ENCODE measurements around the gene ADCY5.

Gene ADCY5

DNA sequence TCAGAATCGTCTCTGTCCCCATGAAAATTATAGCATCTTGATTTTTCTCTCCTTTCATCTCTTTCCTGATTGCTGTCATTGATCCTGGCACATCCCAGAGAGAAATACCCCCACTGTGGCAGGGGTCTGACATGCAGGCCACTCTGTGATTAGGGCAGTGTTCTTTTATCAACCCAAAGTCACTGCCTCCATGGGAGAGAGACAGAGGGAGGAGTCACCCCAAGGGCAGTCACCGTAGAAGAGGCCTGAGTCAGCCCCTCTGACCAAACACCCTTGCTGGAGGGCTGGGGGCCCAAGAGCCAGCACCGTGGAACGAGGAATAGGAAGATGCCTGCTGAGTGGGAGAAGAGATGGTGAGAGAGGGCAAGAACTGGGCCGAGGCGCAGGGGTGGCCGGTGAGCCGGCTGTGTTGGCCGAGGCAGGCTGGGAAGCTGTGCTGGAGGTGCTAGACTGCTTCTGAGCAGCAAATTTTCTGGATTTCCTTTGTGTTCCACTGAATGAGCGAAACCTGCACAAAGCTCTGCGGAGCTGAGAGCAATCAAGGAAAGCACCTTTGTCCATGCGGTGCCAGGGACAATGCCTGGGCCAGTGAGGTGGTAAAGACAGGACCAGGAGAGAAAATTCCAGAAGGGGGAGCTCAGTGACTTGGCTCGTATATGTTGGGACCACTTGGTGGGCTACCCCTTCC lies 103.8 kb downstream of the ADCY5 start:
- no peak for DNase-seq (ENCODE audit: low read depth)
- TF ChIP-seq, protein P1, sequence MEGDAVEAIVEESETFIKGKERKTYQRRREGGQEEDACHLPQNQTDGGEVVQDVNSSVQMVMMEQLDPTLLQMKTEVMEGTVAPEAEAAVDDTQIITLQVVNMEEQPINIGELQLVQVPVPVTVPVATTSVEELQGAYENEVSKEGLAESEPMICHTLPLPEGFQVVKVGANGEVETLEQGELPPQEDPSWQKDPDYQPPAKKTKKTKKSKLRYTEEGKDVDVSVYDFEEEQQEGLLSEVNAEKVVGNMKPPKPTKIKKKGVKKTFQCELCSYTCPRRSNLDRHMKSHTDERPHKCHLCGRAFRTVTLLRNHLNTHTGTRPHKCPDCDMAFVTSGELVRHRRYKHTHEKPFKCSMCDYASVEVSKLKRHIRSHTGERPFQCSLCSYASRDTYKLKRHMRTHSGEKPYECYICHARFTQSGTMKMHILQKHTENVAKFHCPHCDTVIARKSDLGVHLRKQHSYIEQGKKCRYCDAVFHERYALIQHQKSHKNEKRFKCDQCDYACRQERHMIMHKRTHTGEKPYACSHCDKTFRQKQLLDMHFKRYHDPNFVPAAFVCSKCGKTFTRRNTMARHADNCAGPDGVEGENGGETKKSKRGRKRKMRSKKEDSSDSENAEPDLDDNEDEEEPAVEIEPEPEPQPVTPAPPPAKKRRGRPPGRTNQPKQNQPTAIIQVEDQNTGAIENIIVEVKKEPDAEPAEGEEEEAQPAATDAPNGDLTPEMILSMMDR (IDR thresholded peaks at IDR 0.05; ENCODE audit: low read depth, low read length, missing control alignments): no peak

DNA sequence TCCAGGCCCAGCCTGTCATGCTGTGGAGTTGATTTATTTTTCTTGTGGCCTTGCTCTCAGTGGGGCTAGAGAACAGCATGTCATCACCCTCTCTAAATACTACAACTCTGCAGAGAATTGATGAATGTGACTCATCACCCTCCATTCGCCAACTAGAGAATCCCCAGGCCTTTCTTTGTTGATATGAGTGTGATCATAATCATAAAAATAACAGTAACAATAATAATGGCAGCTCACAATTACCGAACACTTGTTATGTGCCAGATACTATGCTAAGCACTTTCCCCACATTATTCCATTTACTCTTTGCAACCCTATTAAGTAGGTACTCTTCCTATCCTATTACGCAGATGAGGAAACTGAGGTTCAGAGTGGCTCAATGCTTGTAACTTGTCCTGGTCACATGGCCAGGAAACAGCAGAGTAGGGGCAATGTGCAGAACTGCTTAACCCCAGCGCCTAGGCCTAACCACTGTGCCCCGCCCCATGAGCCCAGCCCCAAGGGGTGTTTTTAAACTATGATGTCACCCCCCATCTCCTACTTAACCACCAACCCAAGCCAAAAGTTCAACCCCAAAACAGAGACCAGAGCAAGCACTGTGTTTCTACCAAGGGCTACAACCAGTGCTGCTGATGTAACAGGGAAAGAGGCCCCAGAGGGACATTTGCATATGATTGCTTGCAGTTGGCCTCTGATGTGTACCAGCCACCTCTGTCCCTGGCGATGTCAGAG lies 104.5 kb downstream of the ADCY5 start:
- H3K4me3 ChIP-seq (ENCODE audit: low read depth, low read length): no peak overlapping the region
- TF ChIP-seq, protein P1 (IDR thresholded peaks at IDR 0.05; ENCODE audit: low read depth, low read length, missing control alignments): no peak
- DNase-seq (ENCODE audit: low read depth): no peak

More for the DNA sequence above, 103.8 kb downstream of the ADCY5 start:
- no peak overlapping the region for H3K4me3 ChIP-seq (ENCODE audit: low read depth, low read length)

DNA sequence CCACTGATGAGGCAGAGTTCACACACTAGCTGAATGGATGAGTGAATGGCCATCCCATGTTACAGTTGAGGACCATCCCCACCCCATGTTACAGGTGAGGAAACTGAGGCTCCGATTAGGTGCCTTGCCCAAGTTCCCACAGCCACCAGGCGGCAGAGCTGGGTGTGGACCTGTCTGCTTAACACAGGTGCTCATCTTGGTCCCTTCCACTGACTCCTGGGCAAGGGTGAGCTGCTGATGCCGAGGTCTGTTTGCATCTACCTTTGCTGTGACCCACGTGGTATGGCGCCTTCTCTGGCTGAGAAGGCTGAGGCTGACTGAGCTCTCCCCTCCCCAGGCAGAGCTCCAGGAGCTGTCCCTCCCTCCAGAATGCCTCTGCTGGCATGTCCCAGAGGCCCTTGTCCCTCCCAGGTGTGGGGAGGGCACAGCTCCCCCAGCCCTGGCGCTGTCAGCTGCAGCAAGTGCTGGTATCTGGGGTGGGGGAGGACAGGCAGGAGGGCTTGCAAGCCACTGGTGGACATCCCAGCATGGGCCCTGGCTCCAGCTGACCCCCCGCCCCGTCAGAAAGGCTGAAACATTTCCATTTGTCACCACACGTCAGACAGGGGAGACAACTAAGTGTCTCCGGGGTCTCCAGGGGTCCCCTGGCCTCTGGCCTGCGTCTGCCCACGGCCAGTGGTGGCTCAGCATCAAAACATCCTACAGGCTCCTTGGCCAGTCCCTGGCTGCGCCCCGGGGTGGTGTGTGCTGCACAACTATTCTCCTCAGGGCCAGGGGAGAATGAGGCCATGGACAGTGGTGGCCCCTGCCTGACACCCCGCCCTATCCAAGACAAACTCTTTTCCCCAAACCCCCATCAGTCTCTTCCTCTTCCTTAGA lies 105.4 kb downstream of the ADCY5 start:
- TF ChIP-seq, protein P1 (IDR thresholded peaks at IDR 0.05; ENCODE audit: low read depth, low read length, missing control alignments): no peak
- no peak for DNase-seq (ENCODE audit: low read depth)
- no peak overlapping the region for H3K4me3 ChIP-seq (ENCODE audit: low read depth, low read length)

DNA sequence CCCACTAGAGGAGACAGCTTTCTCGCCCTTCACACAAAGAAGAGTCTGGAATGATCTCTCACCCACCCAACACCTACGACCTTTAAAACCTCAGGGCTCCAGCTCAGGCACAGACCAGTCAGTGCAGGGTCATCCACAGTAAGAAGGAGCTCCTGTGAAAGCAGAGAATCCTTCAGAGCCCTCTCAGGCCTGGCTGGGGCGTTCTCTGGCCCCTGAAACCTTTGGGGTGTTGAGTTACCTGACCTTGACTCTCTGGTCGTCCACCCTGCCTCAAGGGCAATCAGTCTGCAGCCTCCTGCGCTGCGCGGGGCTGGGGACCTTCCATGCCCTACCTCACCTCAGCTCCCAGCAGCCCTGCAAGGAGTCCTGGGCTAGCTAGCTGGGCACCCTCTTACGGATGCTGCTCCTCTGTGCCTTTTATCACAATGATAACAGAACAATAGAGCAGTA lies 106.2 kb downstream of the ADCY5 start:
- no peak overlapping the region for H3K4me3 ChIP-seq (ENCODE audit: low read depth, low read length)
- no peak for DNase-seq (ENCODE audit: low read depth)
- TF ChIP-seq, protein P1 (IDR thresholded peaks at IDR 0.05; ENCODE audit: low read depth, low read length, missing control alignments): no peak

DNA sequence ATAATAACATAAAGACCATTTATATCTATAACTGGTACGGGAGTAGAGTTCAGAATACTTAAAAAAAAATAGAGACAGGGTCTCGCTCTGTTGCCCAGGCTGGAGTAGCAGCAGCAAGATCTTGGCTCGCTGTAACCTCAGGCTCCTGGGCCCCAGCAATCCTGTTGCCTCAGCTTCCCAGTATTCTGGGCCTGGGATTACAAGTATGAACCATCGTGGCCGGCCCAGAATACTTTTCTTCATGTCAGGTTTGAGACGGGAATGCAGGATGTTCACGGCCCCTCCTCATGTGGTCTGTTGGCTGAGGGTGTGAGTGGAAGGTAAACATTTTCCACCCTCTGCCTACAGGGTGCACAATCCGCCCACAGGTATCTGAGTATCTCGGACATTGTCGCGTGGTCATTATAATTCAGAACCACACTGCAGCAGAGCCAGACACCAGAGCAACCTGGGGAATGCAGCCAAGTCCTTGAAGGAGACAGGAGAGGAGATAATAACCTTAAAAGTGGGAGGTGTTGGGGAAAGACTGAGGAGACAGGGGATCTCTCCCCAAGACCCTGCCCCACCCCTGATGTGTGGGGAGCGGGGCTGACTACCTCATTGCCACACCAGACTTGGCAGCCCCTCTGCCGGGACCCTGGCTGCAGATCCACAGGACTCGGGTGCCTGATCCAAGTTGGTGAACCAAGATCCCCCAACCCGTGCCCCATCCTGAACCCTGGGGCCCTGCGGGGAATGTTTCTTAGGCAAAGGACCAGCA lies 106.8 kb downstream of the ADCY5 start:
- TF ChIP-seq, protein P1 (IDR thresholded peaks at IDR 0.05; ENCODE audit: low read depth, low read length, missing control alignments): no peak
- DNase-seq (ENCODE audit: low read depth): no peak
- H3K4me3 ChIP-seq (ENCODE audit: low read depth, low read length): no peak overlapping the region

DNA sequence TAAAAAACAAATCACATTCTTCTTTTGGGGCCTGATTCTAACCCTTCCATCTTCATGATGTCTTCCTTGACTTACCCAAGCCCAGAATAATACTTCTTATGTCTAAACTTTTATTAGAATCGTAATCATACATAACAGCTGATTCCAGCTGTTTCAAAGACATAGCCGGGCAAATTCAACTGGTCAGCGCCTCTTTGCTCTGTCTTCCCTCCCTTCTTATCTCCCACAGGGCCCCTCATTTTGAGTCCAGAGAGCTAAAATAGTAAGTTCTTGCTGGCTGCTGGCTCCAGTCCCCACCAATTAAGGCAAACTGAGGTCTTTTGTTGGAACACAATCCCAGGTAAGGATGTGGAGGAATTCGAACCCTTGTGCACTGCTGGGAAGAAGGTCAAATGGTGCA lies 108.6 kb downstream of the ADCY5 start:
- H3K4me3 ChIP-seq (ENCODE audit: low read depth, low read length): no peak overlapping the region
- no peak for DNase-seq (ENCODE audit: low read depth)
- TF ChIP-seq, protein P1 (IDR thresholded peaks at IDR 0.05; ENCODE audit: low read depth, low read length, missing control alignments): no peak

Data from GM12864 (cell line).